GM08714 (cell line): ENCODE results near the gene NEK2.

Experiments used
- H3K4me3 ChIP-seq: fragments of 200-500 bp; sonication (Bioruptor generic); 2 replicates; pipeline ENCODE4 v1.5.1; 2014; ENCODE audit warnings: mild to moderate bottlenecking, low read length, inconsistent platforms
- ZNF274 ChIP-seq: IDR thresholded peaks from 2 replicates; pipeline ENCODE4 v1.6.1; 2012; ENCODE audit warnings: mild to moderate bottlenecking, low read depth, low read length

Gene NEK2

GRCh38 chr1:211680752-211681327 is 5.4 kb upstream of the NEK2 start:
- TF ChIP-seq ZNF274: no peak
- no peak overlapping the region for H3K4me3 ChIP-seq

GRCh38 chr1:211677659-211678058 is 2.2 kb upstream of the NEK2 start:
- H3K4me3 ChIP-seq: no peak overlapping the region
- no peak for TF ChIP-seq ZNF274

- TF ChIP-seq ZNF274: no peak
- H3K4me3 ChIP-seq: no peak overlapping the region
These were observed 1.3 kb upstream of the NEK2 start for GRCh38 chr1:211676761-211677160.

GRCh38 chr1:211676106-211676583 is 724 bp upstream of the NEK2 start:
- peak overlapping the region; percentile 87; the same call in 1 of the 2 replicates for H3K4me3 ChIP-seq
- TF ChIP-seq ZNF274: no peak

- no peak overlapping the region for H3K4me3 ChIP-seq
- no peak for TF ChIP-seq ZNF274
These were observed 8.3 kb downstream of the NEK2 start for GRCh38 chr1:211667065-211667617.

- TF ChIP-seq ZNF274: no peak
These were observed 14.7 kb downstream of the NEK2 start for GRCh38 chr1:211660718-211661222.

GRCh38 chr1:211656728-211657127 is 18.7 kb downstream of the NEK2 start:
- TF ChIP-seq ZNF274: no peak
- no peak overlapping the region for H3K4me3 ChIP-seq

More at GRCh38 chr1:211660718-211661222, 14.7 kb downstream of the NEK2 start:
- no peak overlapping the region for H3K4me3 ChIP-seq

- no peak overlapping the region for H3K4me3 ChIP-seq
- no peak for TF ChIP-seq ZNF274
These were observed 20.3 kb downstream of the NEK2 start for GRCh38 chr1:211654838-211655787.

- no peak overlapping the region for H3K4me3 ChIP-seq
- no peak for TF ChIP-seq ZNF274
These were observed 21.4 kb downstream of the NEK2 start for GRCh38 chr1:211653959-211654496.

GRCh38 chr1:211653293-211653692 is 22.1 kb downstream of the NEK2 start:
- no peak overlapping the region for H3K4me3 ChIP-seq
- TF ChIP-seq ZNF274: no peak

- no peak for TF ChIP-seq ZNF274
- H3K4me3 ChIP-seq: no peak overlapping the region
These were observed 23.1 kb downstream of the NEK2 start for GRCh38 chr1:211652371-211652770.

- H3K4me3 ChIP-seq: no peak overlapping the region
- TF ChIP-seq ZNF274: no peak
These were observed 24.5 kb downstream of the NEK2 start for GRCh38 chr1:211650904-211651303.

- H3K4me3 ChIP-seq: no peak overlapping the region
- TF ChIP-seq ZNF274: no peak
These were observed 26.2 kb downstream of the NEK2 start for GRCh38 chr1:211648980-211649934.
